ENCODE measurements around the gene TRPC3. TPM values are rescaled to one million over a fixed set of nuclear protein-coding genes. Genes with fewer than 3 reads are reported as not detected.
A peak's percentile ranks its signal among the peaks of the same experiment; 100 is the strongest.

The TRPC3 gene
- total RNA-seq, 1 donor from 2014 or later: 2.1 TPM

DNA sequence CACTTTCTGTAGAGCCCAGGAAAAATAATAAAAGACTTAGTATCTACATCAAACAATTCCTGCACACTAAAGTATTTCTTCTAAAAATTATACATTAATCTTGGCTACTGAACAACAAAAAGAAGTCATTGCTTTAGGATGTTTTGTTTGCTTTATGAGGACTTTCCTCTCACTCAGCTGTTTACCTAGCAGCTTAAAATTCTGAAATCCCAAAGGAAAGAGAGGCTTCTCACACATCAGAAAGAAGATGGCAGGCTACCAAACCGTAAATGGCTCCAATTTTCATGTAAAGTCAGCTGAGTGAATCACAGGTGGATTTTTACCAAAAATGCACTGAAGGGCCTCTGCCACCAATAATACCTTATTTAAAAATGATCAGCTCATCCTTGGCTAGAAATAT, 9.0 kb upstream of the TRPC3 start:
- ATAC-seq (no peak), DNase-seq (no peak)
- no peaks in the 10 kb centered on the region for H3K27me3 ChIP-seq
- no peaks in the 10 kb centered on the region for H3K36me3 ChIP-seq
- intact Hi-C loops (cut with DNase I): no loop called here
- no peak for TF ChIP-seq CTCF (IDR thresholded peaks at IDR 0.05)
- H3K9me3 ChIP-seq: no peaks in the 10 kb centered on the region
- no peaks in the 10 kb centered on the region for H3K4me1 ChIP-seq
- no peak overlapping the region for H3K27ac ChIP-seq
- H3K4me3 ChIP-seq: no peak overlapping the region

- intact Hi-C loops (cut with DNase I): no loop called here
- ATAC-seq (no peak), DNase-seq (no peak)
- Histone ChIP-seq H3K9me3 (no peaks in the 10 kb centered on the region), H3K27ac (no peak overlapping the region), H3K4me3 (no peak overlapping the region), H3K36me3 (no peaks in the 10 kb centered on the region), H3K27me3 (peaks cover 8% of the 10 kb centered on the region), H3K4me1 (no peaks in the 10 kb centered on the region)
- no peak for TF ChIP-seq CTCF (IDR thresholded peaks at IDR 0.05)
Measured at GRCh38 chr4:121958777-121959176, 6.9 kb upstream of the TRPC3 start.

DNA sequence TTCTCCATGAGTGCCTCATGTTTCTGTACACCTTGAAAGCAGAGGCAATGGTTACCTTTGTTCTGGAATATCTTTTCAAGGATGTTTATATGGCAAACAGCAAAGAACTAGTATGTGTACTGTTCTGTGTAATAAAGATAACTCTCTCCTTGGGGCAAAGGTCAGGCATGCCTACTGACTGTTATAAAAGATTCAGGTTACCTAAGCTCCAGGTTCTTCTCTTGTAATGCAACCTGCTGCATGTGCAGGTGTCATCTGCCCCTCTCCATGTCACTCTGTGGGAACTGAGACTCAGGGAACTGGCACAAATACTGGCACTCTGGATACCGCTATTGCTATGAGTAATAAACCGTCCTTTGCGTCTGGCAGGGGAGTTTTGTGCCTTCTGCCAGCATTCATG, 5.4 kb upstream of the TRPC3 start:
- DNase-seq (no peak), ATAC-seq (no peak)
- intact Hi-C loops (cut with DNase I): no loop called here
- no peak for TF ChIP-seq CTCF (IDR thresholded peaks at IDR 0.05)
- H3K4me1 ChIP-seq: no peaks in the 10 kb centered on the region
- H3K27ac ChIP-seq: no peak overlapping the region
- no peak overlapping the region for H3K4me3 ChIP-seq
- no peaks in the 10 kb centered on the region for H3K9me3 ChIP-seq
- peaks cover 13% of the 10 kb centered on the region for H3K27me3 ChIP-seq
- no peaks in the 10 kb centered on the region for H3K36me3 ChIP-seq

GRCh38 chr4:121953860-121954259, 2.0 kb upstream of the TRPC3 start:
- Histone ChIP-seq H3K27me3 (peaks cover 37% of the 10 kb centered on the region), H3K4me3 (no peak overlapping the region)
- no peak for ATAC-seq

GRCh38 chr4:121952290-121952689, 430 bp upstream of the TRPC3 start:
- TF ChIP-seq CTCF (IDR thresholded peaks at IDR 0.05): no peak
- intact Hi-C loops (cut with DNase I): no loop called here

More at GRCh38 chr4:121953860-121954259, 2.0 kb upstream of the TRPC3 start:
- Histone ChIP-seq H3K9me3 (no peaks in the 10 kb centered on the region), H3K4me1 (peaks cover 5% of the 10 kb centered on the region), H3K27ac (no peak overlapping the region), H3K36me3 (no peaks in the 10 kb centered on the region)
- DNase-seq: no peak
- intact Hi-C loops (cut with DNase I): no loop called here
- no peak for TF ChIP-seq CTCF (IDR thresholded peaks at IDR 0.05)

More at GRCh38 chr4:121952290-121952689, 430 bp upstream of the TRPC3 start:
- ATAC-seq: no peak
- Histone ChIP-seq H3K36me3 (no peaks in the 10 kb centered on the region), H3K4me3 (peak overlapping the region; percentile 60), H3K27ac (no peak overlapping the region), H3K4me1 (peaks cover 5% of the 10 kb centered on the region), H3K27me3 (peaks cover 37% of the 10 kb centered on the region), H3K9me3 (no peaks in the 10 kb centered on the region)
- DNase-seq: no peak

All from upper lobe of right lung (tissue), 1 donor.